GM12878 (cell line): Measurements from ENCODE around the gene CAMKK1.

Experiments
- CEBPB ChIP-seq, 2 experiments: fragments of 150-350 bp in 1 of 2; IDR thresholded peaks; 2 replicates each; pipeline ENCODE4 v1.6.1; 2012 to 2014; ENCODE audit warnings: low read depth in 2 of 2, low read length in 2 of 2, borderline replicate concordance in 1 of 2, inconsistent platforms in 1 of 2
- CTCF ChIP-seq, 3 experiments: IDR thresholded peaks in 2 of 3; conservative IDR thresholded peaks in 1 of 3; 2 replicates each; pipeline ENCODE4 v1.5.1; 2011; ENCODE audit warnings: low read depth in 3 of 3, low read length in 3 of 3, mild to moderate bottlenecking in 3 of 3, control low read depth in 2 of 3, moderate library complexity in 2 of 3, inconsistent platforms in 1 of 3, mixed read lengths in 1 of 3; ENCODE audit not compliant: control insufficient read depth in 2 of 3, insufficient read depth in 1 of 3; ENCODE audit errors: extremely low read depth in 1 of 3
- EP300 ChIP-seq, 2 experiments: fragments of 150-350 bp in 1 of 2; IDR thresholded peaks; 2 replicates each; pipeline ENCODE4 v1.6.1; 2011 to 2012; ENCODE audit warnings: low read depth in 2 of 2, low read length in 2 of 2, borderline replicate concordance in 1 of 2, improper control_type of control experiment in 1 of 2, inconsistent platforms in 1 of 2; ENCODE audit not compliant: control insufficient read depth in 1 of 2
- EZH2 ChIP-seq: IDR thresholded peaks from 2 replicates; pipeline ENCODE4 v1.6.1; 2012; ENCODE audit warnings: low read depth, mild to moderate bottlenecking, control low read depth, inconsistent platforms, low read length, borderline replicate concordance; ENCODE audit not compliant: control insufficient read depth
- JUND ChIP-seq: IDR thresholded peaks from 2 replicates; pipeline ENCODE4 v1.6.1; 2012; ENCODE audit warnings: low read depth, mild to moderate bottlenecking, low read length, improper control_type of control experiment, moderate library complexity
- KDM1A ChIP-seq: fragments of 200-600 bp; sonication (generic); IDR thresholded peaks from 2 replicates; pipeline ENCODE4 v1.6.1; 2016; ENCODE audit warnings: borderline replicate concordance
- MAX ChIP-seq: IDR thresholded peaks from 2 replicates; pipeline ENCODE4 v1.6.1; 2012; ENCODE audit warnings: low read depth, low read length, improper control_type of control experiment
- MTA2 ChIP-seq: fragments of 450-650 bp; IDR thresholded peaks from 2 replicates; pipeline ENCODE4 v1.6.1; 2016; ENCODE audit warnings: low read depth, mild to moderate bottlenecking, moderate library complexity
- POLR2AphosphoS5 ChIP-seq: IDR thresholded peaks from 2 replicates; pipeline ENCODE4 v1.6.1; 2011; ENCODE audit warnings: mild to moderate bottlenecking, low read length, inconsistent platforms
- SRF ChIP-seq, 2 experiments: IDR thresholded peaks; 2 replicates each; pipeline ENCODE4 v1.6.1; 2011; ENCODE audit warnings: low read depth in 2 of 2, low read length in 2 of 2, mild to moderate bottlenecking in 1 of 2, moderate library complexity in 1 of 2
- YBX1 ChIP-seq: fragments of 450-650 bp; IDR thresholded peaks from 2 replicates; pipeline ENCODE4 v1.6.1; 2016; ENCODE audit warnings: antibody characterized with exemption

- TF ChIP-seq MTA2 (no peak), JUND (no peak), KDM1A (no peak), CTCF (IDR thresholded peaks at IDR 0.05 in 2 of 3, conservative IDR thresholded peaks at IDR 0.05 in 1 of 3; ENCODE audit: control insufficient read depth in 2 of 3, extremely low read depth in 1 of 3, insufficient read depth in 1 of 3, low read depth in 3 of 3, low read length in 3 of 3) (no peak), CEBPB (IDR thresholded peaks at IDR 0.05; ENCODE audit: borderline replicate concordance in 1 of 2, low read depth in 2 of 2, low read length in 2 of 2) (no peak), EP300 (IDR thresholded peaks at IDR 0.05; ENCODE audit: borderline replicate concordance in 1 of 2, control insufficient read depth in 1 of 2, low read depth in 2 of 2, low read length in 2 of 2) (no peak), POLR2AphosphoS5 (no peak), MAX (no peak), YBX1 (no peak), SRF (IDR thresholded peaks at IDR 0.05; ENCODE audit: low read depth in 2 of 2, low read length in 2 of 2) (no peak), EZH2 (no peak)
These were observed 10.4 kb upstream of the CAMKK1 start for GRCh38 chr17:3903051-3903825.
